Testis (tissue), 3 donors: ENCODE results near the gene AKIRIN1. TPM values are rescaled to one million over a fixed set of nuclear protein-coding genes. Genes with fewer than 3 reads are reported as not detected.
"Not testable (repeated sequence)": the region's sequence is repeated elsewhere in the genome, so short reads cannot be mapped to it uniquely, and the experiment has no call there.

Source experiments
- DNase-seq: peaks from one replicate; pipeline ENCODE4 v3.0.0-alpha.2; 2019
- H3K27ac ChIP-seq, 2 donors: fragments of 200-600 bp; sonication (generic); one replicate each; pipeline ENCODE4 v1.5.1; 2019
- H3K27me3 ChIP-seq: fragments of 200-600 bp; sonication (generic); one replicate; pipeline ENCODE4 v1.5.1; 2019
- H3K36me3 ChIP-seq: fragments of 200-600 bp; sonication (generic); one replicate; pipeline ENCODE4 v1.5.1; 2017; ENCODE audit warnings: low read depth; ENCODE audit errors: missing control alignments
- H3K4me1 ChIP-seq: fragments of 200-600 bp; sonication (generic); one replicate; pipeline ENCODE4 v1.5.1; 2019
- H3K4me3 ChIP-seq, 2 donors: fragments of 200-600 bp; sonication (generic); one replicate each; pipeline ENCODE4 v1.5.1; 2017 to 2019
- H3K9me3 ChIP-seq: fragments of 200-600 bp; sonication (generic); one replicate; pipeline ENCODE4 v1.5.1; 2017
- CTCF ChIP-seq, 3 experiments: fragments of 450-650 bp in 2 of 3; fragments of 200-600 bp in 1 of 3; sonication (generic) in 1 of 3; IDR thresholded peaks; one replicate each; pipeline ENCODE4 v1.5.1; 2016 to 2019; ENCODE audit warnings: antibody characterized with exemption in 3 of 3, mild to moderate bottlenecking in 2 of 3, moderate library complexity in 1 of 3
- POLR2A ChIP-seq: fragments of 450-650 bp; IDR thresholded peaks from one replicate; pipeline ENCODE4 v1.6.1; 2017; ENCODE audit warnings: antibody characterized with exemption, mild to moderate bottlenecking, moderate library complexity
- WGBS, 2 donors: methylation state at CpG; one replicate each; pipeline ENCODE4 v1.1.5; 2018; 5-methylcytosine and 5-hydroxymethylcytosine counted together
- intact Hi-C: fragments of 100-400 bp; cut with DNase I; formaldehyde crosslinking; loops from one replicate; pipeline ENCODE4 v1.15.1; 2023; ENCODE audit warnings: low total_unique reads
- polyA plus RNA-seq: library from polyadenylated mRNA; stranded (reverse); fragments of 350-450 nt; fragmentation: Illumina TruSeq; extraction: RNeasy Lipid Tissue Mini Kit (QIAGEN cat#74804); gene quantifications from one replicate; pipeline ENCODE4 v1.2.3, GENCODE V29; 2014; ENCODE audit warnings: low read depth, low replicate concordance; ENCODE audit not compliant: insufficient read depth
- total RNA-seq, 2 donors: library from RNA; depleted of rRNA; stranded (reverse); fragments of >200 nt; gene quantifications; one replicate each; pipeline ENCODE4 v1.2.3, GENCODE V29; 2016

Gene AKIRIN1
- total and polyA plus RNA-seq, 3 donors from 2014 or later: 134 to 169 (median 138) TPM

GRCh38 chr1:39047374-39048229 is 56.5 kb downstream of the AKIRIN1 start:
- intact Hi-C loops: no loop called here
- no peaks in the 10 kb centered on the region for H3K36me3 ChIP-seq
- no peak overlapping the region for H3K4me3 ChIP-seq
- 45 to 48% methylated on average over 12 of the region's 12 CpGs for WGBS, 2 donors
- TF ChIP-seq CTCF (IDR thresholded peaks at IDR 0.05): no peak
- TF ChIP-seq POLR2A: no peak
- peaks cover 19% of the 10 kb centered on the region for H3K4me1 ChIP-seq
- H3K9me3 ChIP-seq: no peaks in the 10 kb centered on the region
- no peaks in the 10 kb centered on the region for H3K27me3 ChIP-seq
- DNase-seq: peak; percentile 37
- H3K27ac ChIP-seq: peak overlapping the region; percentile 33 to 58

GRCh38 chr1:39048745-39049370 is 57.8 kb downstream of the AKIRIN1 start:
- Histone ChIP-seq H3K4me1 (peaks cover 19% of the 10 kb centered on the region), H3K36me3 (no peaks in the 10 kb centered on the region), H3K27ac (peak overlapping the region in 1 of 2 donors; percentile 30), H3K9me3 (no peaks in the 10 kb centered on the region), H3K4me3 (no peak overlapping the region), H3K27me3 (no peaks in the 10 kb centered on the region)
- intact Hi-C loops: no loop called here
- WGBS, 2 donors: 88 to 90% methylated on average over 7 of the region's 7 CpGs
- TF ChIP-seq CTCF (IDR thresholded peaks at IDR 0.05) (no peak), POLR2A (no peak)
- DNase-seq: no peak

- H3K9me3 ChIP-seq: no peaks in the 10 kb centered on the region
- H3K4me1 ChIP-seq: peaks cover 19% of the 10 kb centered on the region
- no peaks in the 10 kb centered on the region for H3K36me3 ChIP-seq
- WGBS, 2 donors: 78 to 95% methylated on average over 4 of the region's 4 CpGs
- H3K27ac ChIP-seq: no peak overlapping the region
- DNase-seq: no peak
- H3K4me3 ChIP-seq: no peak overlapping the region
- no peaks in the 10 kb centered on the region for H3K27me3 ChIP-seq
- TF ChIP-seq POLR2A (no peak), CTCF (IDR thresholded peaks at IDR 0.05) (no peak)
- intact Hi-C loops: no loop called here
These were observed 58.9 kb downstream of the AKIRIN1 start for GRCh38 chr1:39050001-39050400.

- H3K36me3 ChIP-seq, H3K27me3 ChIP-seq, intact Hi-C loops, DNase-seq, H3K27ac ChIP-seq, H3K4me3 ChIP-seq, H3K9me3 ChIP-seq: not testable (repeated sequence)
- H3K4me1 ChIP-seq: peaks cover 17% of the 10 kb centered on the region
- 83 to 93% methylated on average over 10 to 11 of the region's 11 CpGs for WGBS, 2 donors
These were observed 60.2 kb downstream of the AKIRIN1 start for GRCh38 chr1:39051193-39051850.

- Histone ChIP-seq H3K4me3 (no peak overlapping the region), H3K4me1 (peaks cover 10% of the 10 kb centered on the region), H3K27ac (no peak overlapping the region), H3K27me3 (no peaks in the 10 kb centered on the region), H3K9me3 (no peaks in the 10 kb centered on the region), H3K36me3 (no peaks in the 10 kb centered on the region)
- TF ChIP-seq CTCF (IDR thresholded peaks at IDR 0.05): no peak
- TF ChIP-seq POLR2A: no peak
- 93 to 96% methylated on average over 4 of the region's 4 CpGs for WGBS, 2 donors
- DNase-seq: no peak
- intact Hi-C loops: no loop called here
These were observed 60.9 kb downstream of the AKIRIN1 start for GRCh38 chr1:39051956-39052355.

- H3K27me3 ChIP-seq, intact Hi-C loops, H3K36me3 ChIP-seq, H3K9me3 ChIP-seq, H3K4me3 ChIP-seq, DNase-seq, H3K4me1 ChIP-seq, H3K27ac ChIP-seq: not testable (repeated sequence)
- 84 to 87% methylated on average over 8 of the region's 8 CpGs for WGBS, 2 donors
These were observed 64.2 kb downstream of the AKIRIN1 start for GRCh38 chr1:39055213-39055710.
